ENCODE results near the gene WDFY3. TPM values are rescaled to one million over a fixed set of nuclear protein-coding genes. Genes with fewer than 3 reads are reported as not detected.

WDFY3 gene
- polyA plus RNA-seq, 1 donor (not counting 4 experiments of a cell fraction or from before 2014, with no cell fraction given), result 28.5 TPM

GRCh38 chr4:84825701-84826341 is 140.7 kb downstream of the WDFY3 start:
- Histone ChIP-seq H3K36me3 (ENCODE audit: control insufficient read depth in 2 of 2, extremely low read depth in 1 of 2, insufficient read depth in 2 of 2, low read length in 2 of 2) (peaks cover 0 to 7% of the 10 kb centered on the region in 2 experiments), H2AFZ (ENCODE audit: control insufficient read depth, low read length) (no peak overlapping the region), H3K9me1 (ENCODE audit: control insufficient read depth, extremely low read depth, insufficient read depth, low read length) (no peaks in the 10 kb centered on the region), H3K27ac (ENCODE audit: control insufficient read depth, insufficient read depth, low read length) (no peak overlapping the region), H3K4me1 (ENCODE audit: control insufficient read depth, extremely low read depth, insufficient read depth, low read length) (no peaks in the 10 kb centered on the region), H3K9ac (ENCODE audit: control insufficient read depth, extremely low read depth, insufficient read depth, low read length) (no peak overlapping the region), H3K4me2 (ENCODE audit: control insufficient read depth, extremely low read depth, insufficient read depth, low read depth, low read length) (no peak overlapping the region), H4K20me1 (ENCODE audit: control insufficient read depth, extremely low read depth, insufficient read depth, low read length) (no peaks in the 10 kb centered on the region), H3K4me3 (ENCODE audit: control insufficient read depth in 2 of 3, extremely low read depth in 1 of 3, insufficient read depth in 2 of 3, low read depth in 1 of 3, low read length in 3 of 3) (no peak overlapping the region), H3K79me2 (ENCODE audit: control insufficient read depth, insufficient read depth, low read length) (no peaks in the 10 kb centered on the region), H3K9me3 (ENCODE audit: control insufficient read depth, low read depth, low read length) (no peaks in the 10 kb centered on the region), H3K27me3 (ENCODE audit: control insufficient read depth, extremely low read depth, insufficient read depth, low read length) (no peaks in the 10 kb centered on the region)
- FAIRE-seq, result no peak
- dilution Hi-C loops (cut with MboI; ENCODE audit: extremely low pct_ligation_motif_present, low sequenced_read_pairs), result no loop called here
- no peak for DNase-seq (ENCODE audit: low read depth, low spot score)
- no peak for TF ChIP-seq EZH2 (IDR thresholded peaks at IDR 0.05; ENCODE audit: low read length)
- TF ChIP-seq, protein P1, sequence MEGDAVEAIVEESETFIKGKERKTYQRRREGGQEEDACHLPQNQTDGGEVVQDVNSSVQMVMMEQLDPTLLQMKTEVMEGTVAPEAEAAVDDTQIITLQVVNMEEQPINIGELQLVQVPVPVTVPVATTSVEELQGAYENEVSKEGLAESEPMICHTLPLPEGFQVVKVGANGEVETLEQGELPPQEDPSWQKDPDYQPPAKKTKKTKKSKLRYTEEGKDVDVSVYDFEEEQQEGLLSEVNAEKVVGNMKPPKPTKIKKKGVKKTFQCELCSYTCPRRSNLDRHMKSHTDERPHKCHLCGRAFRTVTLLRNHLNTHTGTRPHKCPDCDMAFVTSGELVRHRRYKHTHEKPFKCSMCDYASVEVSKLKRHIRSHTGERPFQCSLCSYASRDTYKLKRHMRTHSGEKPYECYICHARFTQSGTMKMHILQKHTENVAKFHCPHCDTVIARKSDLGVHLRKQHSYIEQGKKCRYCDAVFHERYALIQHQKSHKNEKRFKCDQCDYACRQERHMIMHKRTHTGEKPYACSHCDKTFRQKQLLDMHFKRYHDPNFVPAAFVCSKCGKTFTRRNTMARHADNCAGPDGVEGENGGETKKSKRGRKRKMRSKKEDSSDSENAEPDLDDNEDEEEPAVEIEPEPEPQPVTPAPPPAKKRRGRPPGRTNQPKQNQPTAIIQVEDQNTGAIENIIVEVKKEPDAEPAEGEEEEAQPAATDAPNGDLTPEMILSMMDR (optimal IDR thresholded peaks at IDR 0.05 in 1 of 3, IDR thresholded peaks at IDR 0.05 in 1 of 3, conservative IDR thresholded peaks at IDR 0.05 in 1 of 3; ENCODE audit: extremely low read depth in 1 of 3, insufficient read depth in 2 of 3, low read length in 3 of 3), result no peak

DNA sequence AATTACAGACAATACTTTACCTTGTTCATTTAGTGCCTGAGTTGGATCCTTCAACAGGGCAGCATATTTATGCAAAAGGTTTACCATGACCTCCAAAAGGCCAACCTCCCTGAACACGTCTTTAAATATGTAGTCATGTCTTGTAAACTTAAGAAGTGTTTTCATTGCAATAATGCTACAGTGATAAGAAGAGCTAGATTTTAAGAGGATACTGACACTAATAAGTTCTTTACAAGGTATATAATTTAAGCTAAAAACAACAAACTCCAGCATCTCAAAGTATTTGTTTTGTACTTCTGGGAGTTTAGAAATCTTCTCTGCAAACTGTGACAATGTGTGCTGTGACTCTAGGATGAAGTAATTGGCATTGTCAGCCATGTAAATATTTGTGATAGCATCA is 145.4 kb downstream of the WDFY3 start:
- Histone ChIP-seq H3K9ac (ENCODE audit: control insufficient read depth, extremely low read depth, insufficient read depth, low read length) (no peak overlapping the region), H3K36me3 (ENCODE audit: control insufficient read depth in 2 of 2, extremely low read depth in 1 of 2, insufficient read depth in 2 of 2, low read length in 2 of 2) (peaks cover 3 to 4% of the 10 kb centered on the region in 2 experiments), H2AFZ (ENCODE audit: control insufficient read depth, low read length) (no peak overlapping the region), H3K27me3 (ENCODE audit: control insufficient read depth, extremely low read depth, insufficient read depth, low read length) (no peaks in the 10 kb centered on the region), H3K79me2 (ENCODE audit: control insufficient read depth, insufficient read depth, low read length) (no peaks in the 10 kb centered on the region), H3K9me3 (ENCODE audit: control insufficient read depth, low read depth, low read length) (no peaks in the 10 kb centered on the region), H4K20me1 (ENCODE audit: control insufficient read depth, extremely low read depth, insufficient read depth, low read length) (no peaks in the 10 kb centered on the region), H3K9me1 (ENCODE audit: control insufficient read depth, extremely low read depth, insufficient read depth, low read length) (no peaks in the 10 kb centered on the region), H3K4me3 (ENCODE audit: control insufficient read depth in 2 of 3, extremely low read depth in 1 of 3, insufficient read depth in 2 of 3, low read depth in 1 of 3, low read length in 3 of 3) (no peak overlapping the region), H3K4me1 (ENCODE audit: control insufficient read depth, extremely low read depth, insufficient read depth, low read length) (no peaks in the 10 kb centered on the region), H3K27ac (ENCODE audit: control insufficient read depth, insufficient read depth, low read length) (no peak overlapping the region), H3K4me2 (ENCODE audit: control insufficient read depth, extremely low read depth, insufficient read depth, low read depth, low read length) (no peak overlapping the region)
- FAIRE-seq (no peak), DNase-seq (ENCODE audit: low read depth, low spot score) (no peak)
- dilution Hi-C loops (cut with MboI; ENCODE audit: extremely low pct_ligation_motif_present, low sequenced_read_pairs), result no loop called here
- TF ChIP-seq, protein P1 (optimal IDR thresholded peaks at IDR 0.05 in 1 of 3, IDR thresholded peaks at IDR 0.05 in 1 of 3, conservative IDR thresholded peaks at IDR 0.05 in 1 of 3; ENCODE audit: extremely low read depth in 1 of 3, insufficient read depth in 2 of 3, low read length in 3 of 3), result no peak
- no peak for TF ChIP-seq EZH2 (IDR thresholded peaks at IDR 0.05; ENCODE audit: low read length)
